GM12878 (cell line): ENCODE data around the gene RFWD3. TPM values are rescaled to one million over a fixed set of nuclear protein-coding genes. Genes with fewer than 3 reads are reported as not detected.

ENCODE experiments used
- ATAC-seq: fragments of 200-7000 bp; cut with Tn5 transposase; 3 replicates; pipeline ENCODE4 v1.9.1; 2020; ENCODE audit warnings: mild to moderate bottlenecking, moderate library complexity
- BruUV-seq: library from RNA; stranded (reverse); fragments of 400-500 nt; replicated peaks from 2 replicates; lab custom pipeline; 2021; lab: Mats Ljungman, UMichigan
- CTCF ChIA-PET: fragments of 300-600 bp; sonication (Branson Sonifier 250); formaldehyde crosslinking; extraction: SDS; loops from one replicate; lab custom pipeline; 2021; ENCODE audit warnings: inconsistent platforms; lab: Yijun Ruan, JAX
- POLR2A ChIA-PET: fragments of 350-600 bp; formaldehyde crosslinking; extraction: SDS; loops from one replicate; lab custom pipeline; 2021; ENCODE audit warnings: inconsistent platforms; lab: Charles Lee
- RAD21 ChIA-PET: fragments of 300-600 bp; sonication (Branson Sonifier 250); formaldehyde crosslinking; loops from one replicate; lab custom pipeline; 2023; ENCODE audit warnings: antibody characterized with exemption; ENCODE audit not compliant: unreplicated experiment; lab: Charles Lee
- SMC1A ChIA-PET: fragments of 300-600 bp; sonication (Branson Sonifier 250); formaldehyde crosslinking; loops from one replicate; lab custom pipeline; 2023; ENCODE audit not compliant: unreplicated experiment, uncharacterized antibody; lab: Charles Lee
- DNase-seq: peaks from one replicate; pipeline ENCODE4 v3.0.0-alpha.2; 2011; ENCODE audit warnings: low read depth, low spot score
- FAIRE-seq: peaks from 3 replicates; lab custom pipeline; 2011; peaks lifted over from hg19 to GRCh38; lab: Jason Lieb, UNC
- H2AFZ ChIP-seq: 2 replicates; pipeline ENCODE4 v1.6.0; 2011; ENCODE audit warnings: low read depth, low read length, control low read depth; ENCODE audit not compliant: control insufficient read depth
- H3K27ac ChIP-seq: 2 replicates; pipeline ENCODE4 v1.5.1; 2011; ENCODE audit warnings: control low read depth; ENCODE audit not compliant: control insufficient read depth, insufficient read depth
- H3K27me3 ChIP-seq, 2 experiments: replicated peaks in 1 of 2; 2 replicates each; pipeline versions ENCODE4 v1.6.0 to v1.6.1; 2011; ENCODE audit warnings: low read length in 1 of 2; ENCODE audit not compliant: control insufficient read depth in 2 of 2, insufficient read depth in 2 of 2
- H3K36me3 ChIP-seq, 2 experiments: 2 replicates each; pipeline ENCODE4 v1.5.1; 2011; ENCODE audit warnings: low read length in 1 of 2; ENCODE audit not compliant: control insufficient read depth in 2 of 2, insufficient read depth in 2 of 2
- H3K4me1 ChIP-seq: 2 replicates; pipeline ENCODE4 v1.6.1; 2011; ENCODE audit warnings: mild to moderate bottlenecking, low read length, moderate library complexity, mixed read lengths; ENCODE audit not compliant: control insufficient read depth, insufficient read depth
- H3K4me2 ChIP-seq: 2 replicates; pipeline ENCODE4 v1.6.0; 2011; ENCODE audit warnings: control low read depth; ENCODE audit not compliant: control insufficient read depth, insufficient read depth
- H3K4me3 ChIP-seq: fragments of 200-600 bp; sonication (generic); 2 replicates; pipeline ENCODE4 v1.5.1; 2016
- H3K79me2 ChIP-seq: 2 replicates; pipeline ENCODE4 v1.6.0; 2011; ENCODE audit warnings: low read length; ENCODE audit not compliant: control insufficient read depth, insufficient read depth
- H3K9ac ChIP-seq: 2 replicates; pipeline ENCODE4 v1.8.0; 2011; ENCODE audit warnings: low read length, control low read depth, mixed read lengths; ENCODE audit not compliant: control insufficient read depth, insufficient read depth
- H3K9me3 ChIP-seq: replicated peaks from 3 replicates; pipeline ENCODE4 v1.5.1; 2011; ENCODE audit warnings: mild to moderate bottlenecking, low read length; ENCODE audit not compliant: control insufficient read depth, insufficient read depth
- H4K20me1 ChIP-seq: 2 replicates; pipeline ENCODE4 v1.6.0; 2011; ENCODE audit not compliant: control insufficient read depth, insufficient read depth
- ATF7 ChIP-seq: fragments of 450-650 bp; IDR thresholded peaks from 2 replicates; pipeline ENCODE4 v1.6.1; 2016; ENCODE audit warnings: low read depth, mild to moderate bottlenecking
- BCL11A ChIP-seq: IDR thresholded peaks from 2 replicates; pipeline ENCODE4 v1.6.1; 2011; ENCODE audit warnings: low read depth, low read length
- BHLHE40 ChIP-seq, 2 experiments: fragments of 450-650 bp in 1 of 2; IDR thresholded peaks; 2 replicates each; pipeline ENCODE4 v1.6.1; 2011 to 2017; ENCODE audit warnings: low read depth in 2 of 2, borderline replicate concordance in 1 of 2, improper control_type of control experiment in 1 of 2, low read length in 1 of 2, mild to moderate bottlenecking in 1 of 2
- EP300 ChIP-seq, 2 experiments: fragments of 150-350 bp in 1 of 2; IDR thresholded peaks; 2 replicates each; pipeline ENCODE4 v1.6.1; 2011 to 2012; ENCODE audit warnings: low read depth in 2 of 2, low read length in 2 of 2, borderline replicate concordance in 1 of 2, improper control_type of control experiment in 1 of 2, inconsistent platforms in 1 of 2; ENCODE audit not compliant: control insufficient read depth in 1 of 2
- IKZF2 ChIP-seq, 2 experiments: fragments of 450-650 bp; IDR thresholded peaks; 2 replicates each; pipeline ENCODE4 v1.6.1; 2017; ENCODE audit warnings: mild to moderate bottlenecking in 2 of 2, moderate library complexity in 2 of 2
- MEF2B ChIP-seq: fragments of 450-650 bp; IDR thresholded peaks from 2 replicates; pipeline ENCODE4 v1.6.1; 2018; ENCODE audit warnings: mild to moderate bottlenecking, moderate library complexity; ENCODE audit not compliant: partially characterized antibody, poor library complexity, severe bottlenecking
- MTA2 ChIP-seq: fragments of 450-650 bp; IDR thresholded peaks from 2 replicates; pipeline ENCODE4 v1.6.1; 2016; ENCODE audit warnings: low read depth, mild to moderate bottlenecking, moderate library complexity
- NFIC ChIP-seq: IDR thresholded peaks from 2 replicates; pipeline ENCODE4 v1.6.1; 2012; ENCODE audit warnings: low read depth, mild to moderate bottlenecking, inconsistent platforms, low read length, moderate library complexity
- NR2C2 ChIP-seq: IDR thresholded peaks from 2 replicates; pipeline ENCODE4 v1.6.1; 2011; ENCODE audit warnings: borderline replicate concordance, low read depth; ENCODE audit not compliant: control insufficient read depth, insufficient read length
- RELA ChIP-seq: fragments of 450-650 bp; IDR thresholded peaks from 2 replicates; pipeline ENCODE4 v1.8.0; 2014; ENCODE audit warnings: borderline replicate concordance; ENCODE audit not compliant: partially characterized antibody
- RELB ChIP-seq: fragments of 450-650 bp; IDR thresholded peaks from 2 replicates; pipeline ENCODE4 v1.6.1; 2017; ENCODE audit warnings: low read depth, mild to moderate bottlenecking, moderate library complexity
- SKIL ChIP-seq: fragments of 450-650 bp; IDR thresholded peaks from 2 replicates; pipeline ENCODE4 v1.6.1; 2017; ENCODE audit warnings: mild to moderate bottlenecking, low read depth, inconsistent platforms; ENCODE audit not compliant: poor library complexity, severe bottlenecking
- whole genome bisulfite sequencing: methylation state at CpG from one replicate; pipeline ENCODE4 v1.1.6; 2016; ENCODE audit warnings: low lambda C conversion rate; ENCODE audit not compliant: insufficient replicate concordance, insufficient coverage; ENCODE audit errors: missing lambda C conversion rate; 5-methylcytosine and 5-hydroxymethylcytosine counted together
- in situ Hi-C: fragments of 300-500 bp; cut with MboI; formaldehyde crosslinking; loops from 9 replicates; pipeline ENCODE4 v1.14.3; 2018; ENCODE audit warnings: mixed read lengths
- intact Hi-C: fragments of 100-400 bp; cut with micrococcal nuclease; formaldehyde crosslinking; loops from one replicate; pipeline ENCODE4 v1.14.2; 2022; ENCODE audit not compliant: unreplicated experiment
- polyA plus RNA-seq, 11 experiments: library from polyadenylated mRNA; depleted of rRNA in 4 of 11; unstranded in 6 of 11; stranded (reverse) in 5 of 11; fragments of >200 nt; fragmentation: Nextera tagmentation in 4 of 11; fragmentation: Illumina TruSeq in 1 of 11; extraction: Ambion mirVana in 4 of 11; extraction: Trizol in 1 of 11; gene quantifications; 1 replicate in 1 of 11; 2 replicates in 10 of 11; pipeline versions ENCODE4 v1.2.1 to v1.2.3, GENCODE V29; 2011 to 2016; ENCODE audit warnings: inconsistent platforms in 2 of 11, missing spikeins in 2 of 11, low read depth in 1 of 11
- total RNA-seq, 4 experiments: library from RNA; depleted of rRNA in 3 of 4; stranded (reverse); fragments of >200 nt in 3 of 4; fragmentation: Illumina TruSeq in 1 of 4; extraction: Trizol in 1 of 4; gene quantifications; 2 replicates each; pipeline versions ENCODE4 v1.2.1 to v1.2.3, GENCODE V29; 2013 to 2021
- TF ChIP-seq, protein P1 (sequence below): fragments of 450-650 bp; formaldehyde crosslinking; IDR thresholded peaks from 2 replicates; pipeline ENCODE4 v1.4.0; 2022; ENCODE audit warnings: mild to moderate bottlenecking, moderate library complexity

The RFWD3 gene
- total and polyA plus RNA-seq, 10 of the 15 experiments (the other 5 are each of a cell fraction or from before 2014, with no cell fraction given), result 10.7 to 78.5 (median 51.2) TPM

DNA sequence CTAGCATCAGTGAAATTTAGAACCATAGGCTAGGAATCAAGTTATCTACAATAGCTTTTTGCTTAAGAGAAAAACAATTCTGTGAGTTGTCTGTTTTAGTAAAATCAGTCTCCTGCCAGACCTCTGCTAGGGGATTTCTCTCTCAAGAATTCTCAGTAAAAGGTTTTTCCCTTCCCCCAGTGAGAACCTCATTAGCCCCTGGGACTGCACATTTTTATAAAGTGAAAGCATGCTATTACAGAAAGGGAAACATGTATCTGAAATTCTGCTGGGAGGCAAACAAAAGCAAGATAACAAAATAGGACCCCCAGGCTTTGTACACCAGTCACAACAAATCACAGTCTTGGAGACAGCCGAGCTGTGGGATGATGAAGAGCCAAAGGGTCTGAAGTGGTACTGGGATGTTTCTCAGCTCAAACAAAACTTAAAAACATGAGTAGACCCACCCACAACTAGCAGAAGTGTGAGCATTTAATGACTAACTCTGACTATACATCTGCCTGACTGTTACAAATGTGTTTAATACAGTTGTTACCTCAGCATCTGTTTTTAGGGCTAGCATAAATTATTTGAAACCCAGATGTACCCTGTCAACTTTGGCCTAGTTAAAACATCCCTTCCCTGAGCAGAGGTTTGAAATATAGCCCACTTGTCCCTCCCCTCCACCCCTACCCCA is 39.8 kb downstream of the RFWD3 start:
- Histone ChIP-seq H2AFZ (no peak overlapping the region), H3K4me1 (peaks cover 9% of the 10 kb centered on the region), H3K36me3 (peaks cover 26 to 43% of the 10 kb centered on the region in 2 experiments), H3K9me3 (no peaks in the 10 kb centered on the region), H3K27me3 (no peaks in the 10 kb centered on the region), H3K79me2 (no peaks in the 10 kb centered on the region), H3K9ac (no peak overlapping the region), H3K4me3 (no peak overlapping the region), H3K27ac (peak overlapping the region; percentile 43), H4K20me1 (no peaks in the 10 kb centered on the region; the same call in 1 of the 2 replicates), H3K4me2 (no peak overlapping the region)
- FAIRE-seq, result peak; percentile 27
- BruUV-seq, result no TSS peak
- ChIA-PET POLR2A (no interaction called here), SMC1A (interaction anchor here (0.8 to 1.1 kb wide), 2 partner anchors 12 to 70 kb away, joined by 3 to 4 read pairs; no protein-coding TSS in a partner anchor), CTCF (interaction anchor here (0.8 to 1.5 kb wide), 3 partner anchors 10 to 167 kb away, joined by 3 to 5 read pairs (median 3); no protein-coding TSS in a partner anchor), RAD21 (no interaction called here)
- DNase-seq, result no peak
- 56% methylated on average over 1 of the region's 1 CpG for whole genome bisulfite sequencing
- in situ Hi-C loops (loop anchor here (10.0 kb wide), 1 partner anchor 312 kb away; no protein-coding TSS in a partner anchor), intact Hi-C loops (no loop called here)
- ATAC-seq, result peak; percentile 75
- TF ChIP-seq BHLHE40 (IDR thresholded peaks at IDR 0.05; ENCODE audit: borderline replicate concordance in 1 of 2, low read depth in 2 of 2, low read length in 1 of 2) (peak; percentile 35 to 44; a peak in 2 of 4 replicates), EP300 (IDR thresholded peaks at IDR 0.05; ENCODE audit: borderline replicate concordance in 1 of 2, control insufficient read depth in 1 of 2, low read depth in 2 of 2, low read length in 2 of 2) (0 out of 4 replicates have a peak, but pooled peaks of 1 of the 2 experiments have one; percentile 12), NFIC (0 out of 2 replicates have a peak, but pooled peaks have one; percentile 38), MTA2 (peak; percentile 69), MEF2B (peak; percentile 93), RELB (peak; percentile 60; the same call in 1 of the 2 replicates), SKIL (peak; percentile 82), IKZF2 (IDR thresholded peaks at IDR 0.05) (peak; percentile 12 to 20; a peak in 1 of 4 replicates), ATF7 (no peak), NR2C2 (no peak), BCL11A (peak; percentile 8; the same call in 1 of the 2 replicates), RELA (peak; percentile 12)
- TF ChIP-seq, protein P1, sequence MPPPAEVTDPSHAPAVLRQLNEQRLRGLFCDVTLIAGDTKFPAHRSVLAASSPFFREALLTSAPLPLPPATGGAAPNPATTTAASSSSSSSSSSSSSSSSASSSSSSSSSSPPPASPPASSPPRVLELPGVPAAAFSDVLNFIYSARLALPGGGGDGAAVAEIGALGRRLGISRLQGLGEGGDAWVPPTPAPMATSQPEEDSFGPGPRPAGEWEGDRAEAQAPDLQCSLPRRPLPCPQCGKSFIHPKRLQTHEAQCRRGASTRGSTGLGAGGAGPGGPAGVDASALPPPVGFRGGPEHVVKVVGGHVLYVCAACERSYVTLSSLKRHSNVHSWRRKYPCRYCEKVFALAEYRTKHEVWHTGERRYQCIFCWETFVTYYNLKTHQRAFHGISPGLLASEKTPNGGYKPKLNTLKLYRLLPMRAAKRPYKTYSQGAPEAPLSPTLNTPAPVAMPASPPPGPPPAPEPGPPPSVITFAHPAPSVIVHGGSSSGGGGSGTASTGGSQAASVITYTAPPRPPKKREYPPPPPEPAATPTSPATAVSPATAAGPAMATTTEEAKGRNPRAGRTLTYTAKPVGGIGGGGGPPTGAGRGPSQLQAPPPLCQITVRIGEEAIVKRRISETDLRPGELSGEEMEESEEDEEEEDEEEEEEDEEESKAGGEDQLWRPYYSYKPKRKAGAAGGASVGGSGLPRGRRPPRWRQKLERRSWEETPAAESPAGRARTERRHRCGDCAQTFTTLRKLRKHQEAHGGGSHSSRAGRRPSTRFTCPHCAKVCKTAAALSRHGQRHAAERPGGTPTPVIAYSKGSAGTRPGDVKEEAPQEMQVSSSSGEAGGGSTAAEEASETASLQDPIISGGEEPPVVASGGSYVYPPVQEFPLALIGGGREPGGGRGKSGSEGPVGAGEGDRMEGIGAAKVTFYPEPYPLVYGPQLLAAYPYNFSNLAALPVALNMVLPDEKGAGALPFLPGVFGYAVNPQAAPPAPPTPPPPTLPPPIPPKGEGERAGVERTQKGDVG (CRISPR knock-in tag), result no peak
